GM12891 (cell line): ENCODE results near the gene RXYLT1.

Experiments used
- DNase-seq: peaks from one replicate; pipeline ENCODE4 v3.0.0; 2011; ENCODE audit warnings: low spot score; ENCODE audit not compliant: insufficient read length
- FAIRE-seq: peaks from 2 replicates; lab custom pipeline; 2011; peaks lifted over from hg19 to GRCh38; lab: Jason Lieb, UNC
- PAX5 ChIP-seq: IDR thresholded peaks from 2 replicates; pipeline ENCODE4 v1.6.1; 2011; ENCODE audit warnings: low read length, moderate library complexity, mild to moderate bottlenecking; ENCODE audit not compliant: insufficient read depth, severe bottlenecking
- POLR2A ChIP-seq: IDR thresholded peaks from 2 replicates; pipeline ENCODE4 v1.6.1; 2011; ENCODE audit warnings: low read depth, low read length, control low read depth
- POLR2AphosphoS5 ChIP-seq: IDR thresholded peaks from 2 replicates; pipeline ENCODE4 v1.6.1; 2011; ENCODE audit warnings: low read depth, low read length, control low read depth
- POU2F2 ChIP-seq: IDR thresholded peaks from 2 replicates; pipeline ENCODE4 v1.6.1; 2011; ENCODE audit warnings: low read depth, mild to moderate bottlenecking, control low read depth, low read length, moderate library complexity
- SPI1 ChIP-seq: IDR thresholded peaks from 2 replicates; pipeline ENCODE4 v1.6.1; 2011; ENCODE audit warnings: low read depth, low read length, control low read depth
- TAF1 ChIP-seq: IDR thresholded peaks from 2 replicates; pipeline ENCODE4 v1.6.1; 2011; ENCODE audit warnings: low read depth, low read length, control low read depth

RXYLT1 gene

DNA sequence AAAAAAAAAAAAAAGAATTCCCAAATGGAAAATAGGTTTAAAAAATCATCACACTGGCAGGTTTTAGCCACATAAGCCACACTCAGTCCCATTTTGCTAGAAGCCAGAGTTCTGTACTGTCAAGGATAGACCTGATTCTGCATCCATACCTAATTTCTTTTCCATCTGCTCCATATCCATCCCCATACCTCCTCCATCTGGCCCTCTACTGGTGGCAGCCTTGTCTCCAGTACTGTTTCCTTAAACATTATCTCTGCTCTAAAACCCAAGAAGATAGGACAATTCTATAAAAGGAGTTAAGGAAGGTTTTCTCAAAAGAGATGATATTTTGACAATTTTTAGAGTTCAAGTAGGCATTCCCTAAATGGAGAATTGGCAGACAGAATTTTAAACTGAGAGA is 26.0 kb upstream of the RXYLT1 start:
- TF ChIP-seq SPI1 (no peak), POU2F2 (no peak), POLR2A (no peak), POLR2AphosphoS5 (no peak), PAX5 (no peak), TAF1 (no peak)
- DNase-seq = no peak
- no peak for FAIRE-seq

GRCh38 chr12:63764481-63764880 is 15.2 kb upstream of the RXYLT1 start:
- no peak for DNase-seq
- no peak for TF ChIP-seq POU2F2
- no peak for TF ChIP-seq PAX5
- no peak for TF ChIP-seq TAF1
- no peak for TF ChIP-seq POLR2A
- TF ChIP-seq POLR2AphosphoS5 = no peak
- no peak for TF ChIP-seq SPI1
- no peak for FAIRE-seq

GRCh38 chr12:63766498-63766897 is 13.2 kb upstream of the RXYLT1 start:
- no peak for TF ChIP-seq POLR2AphosphoS5
- no peak for TF ChIP-seq TAF1
- no peak for TF ChIP-seq POLR2A
- no peak for TF ChIP-seq POU2F2
- TF ChIP-seq SPI1 = no peak
- no peak for TF ChIP-seq PAX5
- DNase-seq (no peak), FAIRE-seq (no peak)

GRCh38 chr12:63770375-63770774 is 9.3 kb upstream of the RXYLT1 start:
- DNase-seq = no peak
- no peak for FAIRE-seq
- TF ChIP-seq SPI1 (no peak), TAF1 (no peak), POLR2AphosphoS5 (no peak), POLR2A (no peak), PAX5 (no peak), POU2F2 (no peak)

DNA sequence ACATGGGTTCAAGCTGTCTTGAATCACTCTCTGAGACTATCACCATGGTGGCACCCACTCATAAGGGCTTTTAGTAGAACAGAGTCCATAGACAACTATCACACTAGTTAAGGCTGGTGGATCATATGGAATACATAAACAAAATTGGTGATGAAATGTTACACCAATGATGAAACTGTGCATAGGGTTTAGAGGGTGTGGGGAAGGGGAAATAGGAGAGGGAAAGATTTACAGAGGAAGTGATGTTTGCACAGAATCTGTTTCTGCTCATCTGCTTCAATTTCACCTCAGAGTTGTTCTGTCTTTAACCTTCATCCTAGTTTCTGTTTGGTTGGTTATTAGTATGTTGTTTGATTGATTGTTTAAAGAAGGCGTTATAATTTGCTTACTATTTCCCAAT is 2.4 kb upstream of the RXYLT1 start:
- DNase-seq (no peak), FAIRE-seq (no peak)
- no peak for TF ChIP-seq POU2F2
- peak; percentile 14; the same call in 1 of the 2 replicates for TF ChIP-seq SPI1

DNA sequence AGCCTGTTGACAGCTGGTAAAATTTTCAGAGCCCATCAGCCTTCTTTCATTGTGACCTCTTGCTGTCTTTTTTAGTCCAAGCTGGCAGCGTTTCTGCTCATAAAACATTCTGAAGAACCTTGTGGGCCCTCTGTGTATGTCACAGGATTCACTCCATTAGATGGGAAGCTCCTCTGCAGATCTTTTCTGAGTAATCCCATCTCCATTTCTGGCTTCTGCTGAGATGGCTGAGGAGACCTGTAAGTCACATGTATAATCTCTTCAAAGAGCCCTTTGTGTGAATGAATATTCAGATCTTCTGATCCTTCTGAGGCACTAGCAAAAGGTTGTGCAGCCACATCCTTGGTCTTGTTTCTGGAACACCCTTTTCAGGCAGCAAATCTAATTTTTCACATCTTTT is 2.8 kb downstream of the RXYLT1 start:
- FAIRE-seq = no peak

GRCh38 chr12:63787306-63787705 is 7.6 kb downstream of the RXYLT1 start:
- FAIRE-seq (no peak), DNase-seq (no peak)
- TF ChIP-seq SPI1 = no peak
- no peak for TF ChIP-seq POU2F2
- no peak for TF ChIP-seq POLR2AphosphoS5
- no peak for TF ChIP-seq PAX5
- no peak for TF ChIP-seq POLR2A
- no peak for TF ChIP-seq TAF1

More for the DNA sequence above, 2.8 kb downstream of the RXYLT1 start:
- no peak for DNase-seq
- TF ChIP-seq TAF1 (no peak), SPI1 (no peak), PAX5 (no peak), POLR2A (no peak), POU2F2 (no peak), POLR2AphosphoS5 (no peak)

DNA sequence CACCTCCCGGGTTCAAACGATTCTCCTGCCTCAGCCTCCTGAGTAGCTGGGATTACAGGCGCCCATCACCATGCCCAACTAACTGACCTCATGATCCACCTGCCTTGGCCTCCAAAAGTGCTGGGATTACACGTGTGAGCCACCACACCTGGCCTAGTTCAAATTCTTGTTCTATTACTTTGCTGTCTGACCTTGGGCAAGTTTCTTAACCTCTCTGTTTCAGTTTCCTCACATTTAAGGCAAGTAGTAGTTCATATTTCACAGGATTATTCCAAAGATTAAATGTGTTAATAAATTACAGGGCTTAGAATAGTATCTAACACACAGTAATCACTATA is 10.9 kb downstream of the RXYLT1 start:
- no peak for FAIRE-seq
- TF ChIP-seq POLR2AphosphoS5 (no peak), PAX5 (no peak), POU2F2 (no peak), SPI1 (no peak), TAF1 (no peak), POLR2A (no peak)
- DNase-seq = no peak

- no peak for FAIRE-seq
- no peak for DNase-seq
- TF ChIP-seq TAF1 (no peak), POLR2A (no peak), POLR2AphosphoS5 (no peak), PAX5 (no peak), POU2F2 (no peak), SPI1 (no peak)
These were observed 12.6 kb downstream of the RXYLT1 start for GRCh38 chr12:63792338-63792737.

DNA sequence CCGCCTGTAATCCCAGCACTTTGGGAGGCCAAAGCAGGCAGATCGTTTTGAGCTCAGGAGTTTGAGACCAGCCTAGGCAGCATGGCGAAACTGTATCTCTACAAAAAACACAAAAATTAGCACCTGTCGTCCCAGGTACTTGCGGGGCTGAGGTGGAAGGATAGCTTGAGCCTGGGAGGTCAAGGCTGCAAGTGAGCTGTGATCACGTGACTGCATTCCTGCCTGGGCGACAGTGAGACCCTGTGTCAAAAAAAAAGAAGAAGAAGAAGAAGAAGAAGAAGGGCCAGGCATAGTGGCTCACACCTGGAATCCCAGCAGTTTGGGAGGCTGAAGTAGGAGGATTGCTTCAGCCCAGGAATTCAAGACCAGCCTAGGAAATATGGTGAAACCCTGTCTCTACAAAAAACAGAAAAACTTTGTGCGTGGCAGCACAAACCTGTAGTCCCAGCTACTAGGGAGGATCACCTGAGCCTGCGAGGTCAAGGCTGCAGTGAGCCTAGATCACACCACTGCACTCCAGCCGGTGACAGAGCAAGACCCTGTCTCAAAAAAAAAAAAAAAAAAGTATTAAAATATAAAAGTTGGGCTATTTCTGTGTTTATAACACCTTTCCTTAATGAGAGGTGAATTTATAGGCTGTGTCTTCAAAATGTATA is 15.5 kb downstream of the RXYLT1 start:
- TF ChIP-seq PAX5 (no peak), POLR2A (no peak), POU2F2 (no peak), POLR2AphosphoS5 (no peak), TAF1 (no peak), SPI1 (no peak)
- DNase-seq (no peak), FAIRE-seq (no peak)
